Measurements from ENCODE around the gene PKD1.

DNA sequence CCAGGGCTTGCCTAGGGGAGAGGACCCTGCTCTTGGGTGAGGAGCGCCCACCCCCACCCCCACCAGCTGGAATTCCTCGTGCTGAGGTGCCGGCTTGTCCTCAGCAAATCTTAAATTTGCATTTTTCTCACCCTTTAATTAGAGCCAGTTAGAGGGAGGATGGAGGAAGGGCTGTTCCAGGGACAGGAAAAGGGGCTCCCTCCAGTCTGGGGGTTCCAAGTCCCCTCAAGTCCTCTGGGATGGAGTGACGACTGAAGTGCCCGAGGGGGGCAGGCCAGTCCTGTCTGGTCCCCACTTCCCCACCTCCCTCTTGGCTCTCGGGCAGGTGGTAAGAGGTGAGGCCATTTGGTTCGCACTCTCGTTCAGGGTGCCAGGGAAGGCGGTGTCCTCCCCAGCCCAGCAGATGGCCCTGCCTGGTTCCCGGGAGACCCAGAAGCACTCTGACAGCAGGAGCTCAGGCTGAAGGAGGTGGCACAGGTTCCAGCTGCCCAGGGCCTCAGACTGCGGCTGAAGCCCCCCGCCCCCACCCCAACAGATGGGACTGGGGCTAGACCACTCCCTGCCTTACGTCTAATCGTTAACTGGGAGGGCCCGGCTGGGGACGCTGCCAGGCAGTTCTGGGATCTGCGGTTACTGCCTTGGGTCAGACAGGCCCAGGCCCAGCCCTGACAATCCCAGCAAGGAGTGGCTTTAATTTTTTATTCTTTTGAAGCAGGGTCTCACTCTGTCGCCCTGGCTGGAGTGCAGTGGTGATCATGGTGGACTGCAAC, 14.9 kb upstream of the PKD1 start:
- TF ChIP-seq, protein P1, sequence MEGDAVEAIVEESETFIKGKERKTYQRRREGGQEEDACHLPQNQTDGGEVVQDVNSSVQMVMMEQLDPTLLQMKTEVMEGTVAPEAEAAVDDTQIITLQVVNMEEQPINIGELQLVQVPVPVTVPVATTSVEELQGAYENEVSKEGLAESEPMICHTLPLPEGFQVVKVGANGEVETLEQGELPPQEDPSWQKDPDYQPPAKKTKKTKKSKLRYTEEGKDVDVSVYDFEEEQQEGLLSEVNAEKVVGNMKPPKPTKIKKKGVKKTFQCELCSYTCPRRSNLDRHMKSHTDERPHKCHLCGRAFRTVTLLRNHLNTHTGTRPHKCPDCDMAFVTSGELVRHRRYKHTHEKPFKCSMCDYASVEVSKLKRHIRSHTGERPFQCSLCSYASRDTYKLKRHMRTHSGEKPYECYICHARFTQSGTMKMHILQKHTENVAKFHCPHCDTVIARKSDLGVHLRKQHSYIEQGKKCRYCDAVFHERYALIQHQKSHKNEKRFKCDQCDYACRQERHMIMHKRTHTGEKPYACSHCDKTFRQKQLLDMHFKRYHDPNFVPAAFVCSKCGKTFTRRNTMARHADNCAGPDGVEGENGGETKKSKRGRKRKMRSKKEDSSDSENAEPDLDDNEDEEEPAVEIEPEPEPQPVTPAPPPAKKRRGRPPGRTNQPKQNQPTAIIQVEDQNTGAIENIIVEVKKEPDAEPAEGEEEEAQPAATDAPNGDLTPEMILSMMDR (conservative IDR thresholded peaks at IDR 0.05) = no peak
- no peak for TF ChIP-seq EZH2 (IDR thresholded peaks at IDR 0.05; ENCODE audit: low read depth)
